ENCODE results near the gene ANKRD9. TPM values are rescaled to one million over a fixed set of nuclear protein-coding genes. Genes with fewer than 3 reads are reported as not detected.

The ANKRD9 gene
- total and polyA plus RNA-seq, 2 donors = 2.2 to 3.5 TPM

- Histone ChIP-seq H3K9me3 (ENCODE audit: control insufficient read depth in 2 of 2, insufficient read depth in 1 of 2, low read length in 1 of 2) (peaks cover 0 to 2% of the 10 kb centered on the region in 2 donors), H3K36me3 (ENCODE audit: control insufficient read depth in 2 of 2, insufficient read depth in 2 of 2, low read length in 1 of 2) (peaks cover 3 to 32% of the 10 kb centered on the region in 2 donors), H3K27ac (ENCODE audit: low read depth in 1 of 2, low read length in 1 of 2) (no peak overlapping the region), H3K4me3 (ENCODE audit: low read length in 2 of 2) (no peak overlapping the region), H3K4me1 (ENCODE audit: control insufficient read depth in 2 of 2, insufficient read depth in 2 of 2, low read length in 2 of 2) (no peaks in the 10 kb centered on the region), H3K27me3 (ENCODE audit: control insufficient read depth in 2 of 2, insufficient read depth in 1 of 2, low read length in 1 of 2) (no peaks in the 10 kb centered on the region)
- WGBS = 98% methylated on average over 10 of the region's 10 CpGs
- DNase-seq (ENCODE audit: low read depth in 6 of 9, low spot score in 9 of 9) = no peak
These were observed 7.0 kb downstream of the ANKRD9 start for GRCh38 chr14:102502571-102502970.

GRCh38 chr14:102501751-102502315 lies 7.7 kb downstream of the ANKRD9 start:
- WGBS = 96% methylated on average over 20 of the region's 20 CpGs
- no peak for DNase-seq (ENCODE audit: low read depth in 6 of 9, low spot score in 9 of 9)
- no peaks in the 10 kb centered on the region for H3K4me1 ChIP-seq (ENCODE audit: control insufficient read depth in 2 of 2, insufficient read depth in 2 of 2, low read length in 2 of 2)
- peaks cover 3 to 39% of the 10 kb centered on the region in 2 donors for H3K36me3 ChIP-seq (ENCODE audit: control insufficient read depth in 2 of 2, insufficient read depth in 2 of 2, low read length in 1 of 2)
- no peaks in the 10 kb centered on the region for H3K27me3 ChIP-seq (ENCODE audit: control insufficient read depth in 2 of 2, insufficient read depth in 1 of 2, low read length in 1 of 2)
- peaks cover 0 to 2% of the 10 kb centered on the region in 2 donors for H3K9me3 ChIP-seq (ENCODE audit: control insufficient read depth in 2 of 2, insufficient read depth in 1 of 2, low read length in 1 of 2)
- H3K4me3 ChIP-seq (ENCODE audit: low read length in 2 of 2) = no peak overlapping the region
- no peak overlapping the region for H3K27ac ChIP-seq (ENCODE audit: low read depth in 1 of 2, low read length in 1 of 2)

GRCh38 chr14:102500713-102501112 lies 8.9 kb downstream of the ANKRD9 start:
- DNase-seq (ENCODE audit: low read depth in 6 of 9, low spot score in 9 of 9) = no peak
- H3K36me3 ChIP-seq (ENCODE audit: control insufficient read depth in 2 of 2, insufficient read depth in 2 of 2, low read length in 1 of 2) = peaks cover 3 to 40% of the 10 kb centered on the region in 2 donors
- H3K27me3 ChIP-seq (ENCODE audit: control insufficient read depth in 2 of 2, insufficient read depth in 1 of 2, low read length in 1 of 2) = no peaks in the 10 kb centered on the region
- peak overlapping the region in 1 of 2 donors; percentile 60 for H3K27ac ChIP-seq (ENCODE audit: low read depth in 1 of 2, low read length in 1 of 2)
- H3K4me1 ChIP-seq (ENCODE audit: control insufficient read depth in 2 of 2, insufficient read depth in 2 of 2, low read length in 2 of 2) = no peaks in the 10 kb centered on the region
- peaks cover 0 to 2% of the 10 kb centered on the region in 2 donors for H3K9me3 ChIP-seq (ENCODE audit: control insufficient read depth in 2 of 2, insufficient read depth in 1 of 2, low read length in 1 of 2)
- 94% methylated on average over 3 of the region's 3 CpGs for WGBS
- no peak overlapping the region for H3K4me3 ChIP-seq (ENCODE audit: low read length in 2 of 2)

- no peaks in the 10 kb centered on the region for H3K27me3 ChIP-seq (ENCODE audit: control insufficient read depth in 2 of 2, insufficient read depth in 1 of 2, low read length in 1 of 2)
- H3K27ac ChIP-seq (ENCODE audit: low read depth in 1 of 2, low read length in 1 of 2) = peak overlapping the region in 1 of 2 donors; percentile 70
- WGBS = 86% methylated on average over 14 of the region's 14 CpGs
- peaks cover 0 to 2% of the 10 kb centered on the region in 2 donors for H3K9me3 ChIP-seq (ENCODE audit: control insufficient read depth in 2 of 2, insufficient read depth in 1 of 2, low read length in 1 of 2)
- no peak overlapping the region for H3K4me3 ChIP-seq (ENCODE audit: low read length in 2 of 2)
- H3K4me1 ChIP-seq (ENCODE audit: control insufficient read depth in 2 of 2, insufficient read depth in 2 of 2, low read length in 2 of 2) = no peaks in the 10 kb centered on the region
- peaks cover 3 to 40% of the 10 kb centered on the region in 2 donors for H3K36me3 ChIP-seq (ENCODE audit: control insufficient read depth in 2 of 2, insufficient read depth in 2 of 2, low read length in 1 of 2)
- no peak for DNase-seq (ENCODE audit: low read depth in 6 of 9, low spot score in 9 of 9)
These were observed 9.4 kb downstream of the ANKRD9 start for GRCh38 chr14:102500158-102500662.

- Histone ChIP-seq H3K4me1 (ENCODE audit: control insufficient read depth in 2 of 2, insufficient read depth in 2 of 2, low read length in 2 of 2) (no peaks in the 10 kb centered on the region), H3K36me3 (ENCODE audit: control insufficient read depth in 2 of 2, insufficient read depth in 2 of 2, low read length in 1 of 2) (peaks cover 3 to 40% of the 10 kb centered on the region in 2 donors), H3K9me3 (ENCODE audit: control insufficient read depth in 2 of 2, insufficient read depth in 1 of 2, low read length in 1 of 2) (peaks cover 0 to 2% of the 10 kb centered on the region in 2 donors), H3K27ac (ENCODE audit: low read depth in 1 of 2, low read length in 1 of 2) (peak overlapping the region in 1 of 2 donors; percentile 70), H3K27me3 (ENCODE audit: control insufficient read depth in 2 of 2, insufficient read depth in 1 of 2, low read length in 1 of 2) (no peaks in the 10 kb centered on the region), H3K4me3 (ENCODE audit: low read length in 2 of 2) (no peak overlapping the region)
- WGBS = 95% methylated on average over 23 of the region's 23 CpGs
- DNase-seq (ENCODE audit: low read depth in 6 of 9, low spot score in 9 of 9) = no peak
These were observed 10.0 kb downstream of the ANKRD9 start for GRCh38 chr14:102499401-102500157.

- Histone ChIP-seq H3K4me3 (ENCODE audit: low read length in 2 of 2) (no peak overlapping the region), H3K27ac (ENCODE audit: low read depth in 1 of 2, low read length in 1 of 2) (no peak overlapping the region), H3K4me1 (ENCODE audit: control insufficient read depth in 2 of 2, insufficient read depth in 2 of 2, low read length in 2 of 2) (no peaks in the 10 kb centered on the region), H3K27me3 (ENCODE audit: control insufficient read depth in 2 of 2, insufficient read depth in 1 of 2, low read length in 1 of 2) (no peaks in the 10 kb centered on the region), H3K36me3 (ENCODE audit: control insufficient read depth in 2 of 2, insufficient read depth in 2 of 2, low read length in 1 of 2) (peaks cover 3 to 40% of the 10 kb centered on the region in 2 donors), H3K9me3 (ENCODE audit: control insufficient read depth in 2 of 2, insufficient read depth in 1 of 2, low read length in 1 of 2) (peaks cover 0 to 2% of the 10 kb centered on the region in 2 donors)
- 96% methylated on average over 21 of the region's 21 CpGs for WGBS
- no peak for DNase-seq (ENCODE audit: low read depth in 6 of 9, low spot score in 9 of 9)
These were observed 10.8 kb downstream of the ANKRD9 start for GRCh38 chr14:102498678-102499265.

- Histone ChIP-seq H3K27me3 (ENCODE audit: control insufficient read depth in 2 of 2, insufficient read depth in 1 of 2, low read length in 1 of 2) (no peaks in the 10 kb centered on the region), H3K4me1 (ENCODE audit: control insufficient read depth in 2 of 2, insufficient read depth in 2 of 2, low read length in 2 of 2) (no peaks in the 10 kb centered on the region), H3K27ac (ENCODE audit: low read depth in 1 of 2, low read length in 1 of 2) (no peak overlapping the region), H3K4me3 (ENCODE audit: low read length in 2 of 2) (no peak overlapping the region), H3K36me3 (ENCODE audit: control insufficient read depth in 2 of 2, insufficient read depth in 2 of 2, low read length in 1 of 2) (peaks cover 3 to 40% of the 10 kb centered on the region in 2 donors), H3K9me3 (ENCODE audit: control insufficient read depth in 2 of 2, insufficient read depth in 1 of 2, low read length in 1 of 2) (peaks cover 0 to 2% of the 10 kb centered on the region in 2 donors)
- WGBS = 96% methylated on average over 30 of the region's 30 CpGs
- no peak for DNase-seq (ENCODE audit: low read depth in 6 of 9, low spot score in 9 of 9)
These were observed 11.4 kb downstream of the ANKRD9 start for GRCh38 chr14:102497998-102498677.

GRCh38 chr14:102496958-102497744 lies 12.4 kb downstream of the ANKRD9 start:
- Histone ChIP-seq H3K27me3 (ENCODE audit: control insufficient read depth in 2 of 2, insufficient read depth in 1 of 2, low read length in 1 of 2) (no peaks in the 10 kb centered on the region), H3K9me3 (ENCODE audit: control insufficient read depth in 2 of 2, insufficient read depth in 1 of 2, low read length in 1 of 2) (peaks cover 0 to 2% of the 10 kb centered on the region in 2 donors), H3K27ac (ENCODE audit: low read depth in 1 of 2, low read length in 1 of 2) (no peak overlapping the region), H3K4me1 (ENCODE audit: control insufficient read depth in 2 of 2, insufficient read depth in 2 of 2, low read length in 2 of 2) (no peaks in the 10 kb centered on the region), H3K4me3 (ENCODE audit: low read length in 2 of 2) (no peak overlapping the region), H3K36me3 (ENCODE audit: control insufficient read depth in 2 of 2, insufficient read depth in 2 of 2, low read length in 1 of 2) (peaks cover 3 to 40% of the 10 kb centered on the region in 2 donors)
- DNase-seq (ENCODE audit: low read depth in 6 of 9, low spot score in 9 of 9) = no peak
- 96% methylated on average over 42 of the region's 42 CpGs for WGBS

Measured in thymus (tissue), 11 donors.